HG02798 (cell line): ENCODE results near the gene ECHDC1.

Experiments used
- ATAC-seq: cut with Tn5 transposase; IDR thresholded peaks from one replicate; pipeline ENCODE4 v1.9.1; 2021; ENCODE audit warnings: mild to moderate bottlenecking; ENCODE audit not compliant: unreplicated experiment, poor library complexity

The ECHDC1 gene

DNA sequence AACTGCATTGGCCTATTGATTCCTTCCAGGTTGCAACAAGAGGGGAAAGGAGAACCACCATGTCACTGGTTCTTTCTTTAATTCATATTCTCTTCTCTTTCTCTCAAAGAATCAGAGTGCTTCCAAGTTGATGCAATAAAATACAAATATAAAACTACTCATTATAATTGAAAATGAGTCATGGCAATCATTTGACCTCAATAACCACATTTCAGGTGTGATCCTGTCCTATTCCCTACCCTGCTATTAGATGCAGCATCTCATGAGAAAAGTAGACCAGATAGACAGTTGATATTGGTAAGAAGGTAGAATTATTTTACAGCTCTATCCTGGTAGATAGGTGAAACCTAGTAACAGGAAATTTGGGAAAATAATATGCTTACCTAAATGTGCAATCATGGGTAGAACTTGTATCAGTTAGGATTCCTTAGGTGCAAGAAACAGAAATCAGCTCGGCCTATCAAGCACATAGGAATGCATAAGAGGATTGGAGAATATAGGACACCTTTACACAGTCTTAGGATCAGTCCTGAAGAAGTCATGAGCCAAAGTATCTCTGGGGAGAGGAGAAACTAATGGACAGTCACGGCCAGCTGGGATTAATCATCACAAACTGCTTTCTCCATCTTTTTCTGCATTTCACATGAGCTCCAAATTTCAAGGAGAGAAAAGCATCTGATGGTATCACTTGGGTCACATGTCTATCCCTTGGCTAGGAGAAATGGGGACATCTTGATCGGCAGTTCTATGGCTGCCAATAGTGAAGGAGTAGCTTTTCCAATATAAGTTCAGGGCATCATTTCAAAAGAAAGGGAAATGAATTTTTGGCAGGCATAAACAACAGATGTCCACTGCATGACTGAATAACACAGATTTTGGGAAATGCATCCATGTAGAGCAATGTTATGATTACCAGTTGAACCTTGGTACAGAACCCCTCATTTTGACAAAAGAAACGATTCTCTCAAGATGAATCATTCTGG lies 96.0 kb downstream of the ECHDC1 start:
- ATAC-seq = no peak

DNA sequence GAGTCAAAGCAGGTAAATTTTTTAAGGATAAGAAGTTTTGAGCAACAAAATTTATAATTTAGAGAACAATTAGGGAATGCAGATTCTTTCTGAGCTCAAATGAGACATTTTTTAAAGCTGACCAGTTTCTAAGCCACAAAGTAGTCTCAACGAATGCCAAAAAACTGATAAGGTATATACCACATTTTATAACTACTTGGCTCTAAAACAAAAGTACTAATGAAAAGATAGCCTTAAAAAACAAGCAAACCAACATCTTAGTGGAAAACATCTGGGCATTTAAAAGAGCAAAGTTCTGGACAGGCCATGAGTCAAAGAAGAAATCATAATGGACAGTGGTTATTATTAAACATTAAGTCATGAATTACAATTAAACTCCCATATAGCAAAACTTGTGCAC lies 99.9 kb downstream of the ECHDC1 start:
- no peak for ATAC-seq
